ENCODE measurements around the gene PRICKLE4.

The PRICKLE4 gene

GRCh38 chr6:41768545-41769308, 11.9 kb upstream of the PRICKLE4 start:
- peak in 1 of 10 donors; percentile 57 for DNase-seq
- intact Hi-C loops (cut with DNase I): no loop called here

- peak in 1 of 10 donors; percentile 21 for DNase-seq
- intact Hi-C loops (cut with DNase I): no loop called here
Observed at GRCh38 chr6:41769376-41769775, 11.2 kb upstream of the PRICKLE4 start.

DNA sequence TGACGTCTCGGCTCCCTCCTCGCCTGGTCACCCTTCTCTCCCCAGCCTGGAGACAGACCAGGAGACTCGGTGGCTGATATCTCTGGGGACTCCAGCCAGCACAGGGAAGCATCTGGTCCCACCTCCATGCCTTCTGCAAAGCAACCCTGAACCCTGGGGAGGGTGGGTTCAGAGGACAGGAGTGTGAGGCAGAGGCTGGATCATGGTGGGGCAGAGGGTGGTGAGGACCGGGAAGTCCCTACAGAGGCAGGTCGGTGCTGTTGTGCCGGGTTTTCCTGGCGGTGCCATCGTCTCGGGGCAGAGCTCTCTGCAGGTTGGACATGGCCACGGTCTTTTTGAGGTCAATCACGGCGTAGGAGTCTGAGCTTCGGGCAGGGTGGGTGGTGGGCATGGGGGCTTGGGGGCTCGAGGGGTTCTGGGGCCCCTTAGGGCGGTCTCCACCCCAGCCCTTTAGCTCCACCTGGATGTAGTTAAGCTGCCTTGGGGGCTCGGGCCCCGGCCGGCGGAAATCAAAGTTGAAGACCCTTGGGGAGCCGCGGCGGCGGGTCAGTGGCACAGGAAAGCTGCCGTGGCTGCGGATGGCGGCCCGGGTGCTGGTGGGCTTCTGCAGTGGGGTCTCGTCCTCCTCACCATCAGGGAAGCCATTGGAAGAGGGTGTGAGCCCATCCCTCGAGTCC, 10.1 kb upstream of the PRICKLE4 start:
- DNase-seq: no peak
- intact Hi-C loops (cut with DNase I): no loop called here

GRCh38 chr6:41771058-41771983, 9.3 kb upstream of the PRICKLE4 start:
- peak in 1 of 10 donors; percentile 61 for DNase-seq
- intact Hi-C loops (cut with DNase I): no loop called here

DNA sequence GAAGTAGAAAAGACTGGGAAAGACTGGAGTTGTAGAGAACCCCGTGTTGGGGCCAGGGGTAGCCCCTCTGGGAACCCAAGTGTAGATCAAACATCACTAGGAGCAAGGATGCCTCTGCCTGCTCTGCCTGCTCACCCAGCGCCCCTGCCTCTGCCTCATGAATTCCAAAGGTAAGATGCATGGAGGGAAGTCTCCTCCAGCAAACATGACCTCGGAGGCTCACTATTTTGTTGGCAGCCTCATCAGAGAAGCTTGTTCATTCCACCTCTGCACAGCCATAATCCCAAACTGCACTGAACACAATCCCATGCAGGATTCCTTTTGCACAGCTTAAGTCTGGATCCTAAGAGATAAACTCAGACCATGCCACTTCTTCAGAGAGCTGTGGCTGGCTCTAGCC, 5.7 kb upstream of the PRICKLE4 start:
- intact Hi-C loops (cut with DNase I): loop anchor here (5.0 kb wide), 2 partner anchors 38 to 93 kb away; partner anchors contain the start of gene TFEB

DNA sequence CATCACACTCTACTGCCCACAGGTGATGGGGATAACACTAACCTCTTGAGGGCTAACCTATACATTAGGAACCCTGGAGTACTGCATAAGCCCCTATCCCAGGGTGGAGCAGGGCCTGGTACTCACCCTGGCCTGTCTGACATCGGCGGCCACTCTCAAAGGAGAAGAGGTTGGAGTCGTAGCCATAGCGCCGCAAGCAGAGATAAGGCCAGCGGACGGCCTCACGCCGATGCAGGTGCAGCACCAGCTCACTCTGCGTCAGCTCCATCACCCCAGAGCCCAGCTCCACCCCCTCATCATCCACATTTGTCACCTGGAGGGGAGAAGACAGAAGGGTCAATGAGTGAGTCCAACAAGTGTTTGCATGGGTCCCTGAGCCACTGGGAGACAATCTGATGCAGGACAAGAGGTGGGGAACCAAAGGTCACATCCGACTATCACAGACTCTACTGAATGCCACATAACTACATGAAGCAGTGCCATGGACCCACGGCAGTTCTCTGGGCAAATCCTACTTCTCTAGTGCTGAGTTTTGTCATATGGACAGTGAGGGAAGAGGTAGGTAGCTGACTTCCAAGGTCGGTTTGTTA, 5.2 kb upstream of the PRICKLE4 start:
- peak in 2 of 10 donors; percentile 55 to 69 for DNase-seq
- intact Hi-C loops (cut with DNase I): loop anchor here (5.0 kb wide), 2 partner anchors 38 to 93 kb away; partner anchors contain the start of gene TFEB

More for the DNA sequence above, 5.7 kb upstream of the PRICKLE4 start:
- peak in 2 of 10 donors; percentile 47 to 50 for DNase-seq

DNA sequence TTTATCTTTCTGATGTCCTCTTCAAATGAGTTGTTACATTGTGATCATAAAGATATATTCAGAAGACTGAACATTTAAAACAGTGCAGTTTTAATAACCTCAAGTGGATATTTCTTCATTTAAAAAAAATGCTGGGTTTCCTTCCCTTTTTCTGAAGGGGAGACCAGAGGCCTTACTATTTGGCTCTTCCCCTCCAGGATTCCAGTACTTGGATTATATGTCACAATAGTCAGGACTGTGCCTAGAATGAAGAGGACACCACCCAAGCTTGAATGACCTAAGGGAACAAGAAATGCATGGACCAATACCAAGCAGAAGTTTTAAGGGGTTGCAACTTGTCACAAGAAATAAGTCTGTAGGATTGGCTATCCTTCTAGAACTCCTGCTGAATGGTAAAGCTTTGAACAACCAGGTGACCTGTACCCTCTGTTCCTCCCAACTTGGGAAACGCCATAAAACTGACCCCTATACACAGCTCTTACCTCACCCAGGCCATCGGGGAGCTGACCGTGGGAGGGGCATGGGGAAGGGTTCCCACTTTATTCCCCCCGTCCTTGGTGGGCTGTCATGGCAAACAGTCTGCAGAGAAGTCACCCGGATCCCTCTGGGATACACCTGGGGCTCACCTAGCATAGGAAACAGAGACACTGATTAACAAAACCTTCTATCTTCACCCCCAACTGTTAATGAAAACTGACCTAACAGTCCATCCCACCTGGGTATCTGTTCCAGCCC, 2.9 kb upstream of the PRICKLE4 start:
- DNase-seq: peak in 1 of 10 donors; percentile 21
- intact Hi-C loops (cut with DNase I): loop anchor here (2.0 to 5.0 kb wide), 3 partner anchors 40 to 177 kb away; partner anchors contain the start of gene TFEB

- peak in 1 of 10 donors; percentile 49 for DNase-seq
- intact Hi-C loops (cut with DNase I): loop anchor here (5.0 kb wide), 2 partner anchors 42 to 97 kb away; partner anchors contain the start of gene TFEB
Observed at GRCh38 chr6:41778895-41779294, 1.7 kb upstream of the PRICKLE4 start.

DNA sequence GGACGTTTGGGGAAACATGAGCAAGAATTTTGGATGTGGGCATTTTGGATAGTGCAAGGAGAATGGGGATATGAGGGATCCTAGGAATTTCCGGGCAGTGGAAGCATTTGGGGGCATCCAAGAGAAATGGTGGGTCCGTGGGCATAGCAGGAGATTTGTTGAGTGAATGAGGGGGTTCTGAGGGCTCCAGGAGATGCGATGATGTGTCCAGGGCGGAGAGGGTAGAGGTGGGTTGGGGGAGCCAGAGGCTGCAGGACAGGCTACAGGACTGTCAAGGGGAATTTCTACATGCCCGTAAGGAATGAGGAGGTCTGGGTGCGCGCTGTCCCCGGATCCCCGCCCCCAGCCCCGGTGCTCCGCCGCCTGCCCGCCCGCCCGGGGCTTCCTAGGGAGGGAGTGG, 1.2 kb upstream of the PRICKLE4 start:
- intact Hi-C loops (cut with DNase I): loop anchor here (5.0 kb wide), 2 partner anchors 42 to 97 kb away; partner anchors contain the start of gene TFEB
- DNase-seq: peak in 1 of 10 donors; percentile 3

DNA sequence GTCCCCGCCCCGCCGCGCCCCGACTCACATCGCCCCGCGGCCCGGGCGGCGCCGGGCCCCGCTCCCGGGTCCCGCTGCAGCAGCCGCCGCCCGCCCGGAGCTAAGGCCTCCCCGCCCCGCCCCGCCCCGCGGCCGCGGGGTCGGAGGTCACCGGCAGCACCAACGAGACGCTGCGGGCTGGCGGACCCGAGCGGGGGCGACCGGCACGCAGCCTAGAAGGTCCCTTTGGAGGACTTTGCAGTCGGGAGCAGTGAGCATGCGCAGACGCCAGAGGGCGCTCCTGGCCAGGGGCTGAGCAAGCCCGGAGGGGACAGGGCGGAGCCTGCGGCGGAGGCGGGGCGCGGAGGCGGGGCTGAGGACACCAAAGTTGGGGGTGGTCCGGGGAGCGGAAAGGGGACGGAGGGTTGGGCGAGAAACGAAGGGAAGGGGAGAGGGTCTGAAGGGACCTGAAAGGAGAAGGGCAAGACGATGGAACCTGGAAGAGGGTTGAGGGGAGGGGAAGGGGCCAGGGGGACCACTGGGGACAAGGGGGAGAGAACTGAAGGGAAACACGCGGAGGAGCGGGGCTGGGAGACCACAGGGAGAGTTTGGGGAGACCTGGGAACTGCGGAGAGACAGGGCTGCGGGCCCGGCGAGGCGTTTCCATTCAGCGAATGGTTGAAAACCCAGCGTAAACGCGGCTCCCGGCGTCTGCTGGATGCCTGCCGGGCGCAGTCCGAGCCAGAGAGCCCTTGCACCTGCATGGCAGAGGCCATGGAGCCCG, 613 bp upstream of the PRICKLE4 start, which contains the start of gene FRS3:
FRS3 (minus strand) TSS at position 113 of the 763 bp plus-strand sequence. CDS start 2,913 bp downstream, outside the sequence.
- peak; percentile 99 to 100 (median 100) for DNase-seq
- intact Hi-C loops (cut with DNase I): loop anchor here (1.0 to 10.0 kb wide), 6 partner anchors 43 to 435 kb away; partner anchors contain the start of genes MRPS10, TFEB and USP49

- DNase-seq: peak in 1 of 10 donors; percentile 64
- intact Hi-C loops (cut with DNase I): loop anchor here (2.0 to 10.0 kb wide), 3 partner anchors 113 to 433 kb away; partner anchors contain the start of genes MRPS10 and USP49
Observed at GRCh38 chr6:41781366-41781730, 766 bp downstream of the PRICKLE4 start.

DNA sequence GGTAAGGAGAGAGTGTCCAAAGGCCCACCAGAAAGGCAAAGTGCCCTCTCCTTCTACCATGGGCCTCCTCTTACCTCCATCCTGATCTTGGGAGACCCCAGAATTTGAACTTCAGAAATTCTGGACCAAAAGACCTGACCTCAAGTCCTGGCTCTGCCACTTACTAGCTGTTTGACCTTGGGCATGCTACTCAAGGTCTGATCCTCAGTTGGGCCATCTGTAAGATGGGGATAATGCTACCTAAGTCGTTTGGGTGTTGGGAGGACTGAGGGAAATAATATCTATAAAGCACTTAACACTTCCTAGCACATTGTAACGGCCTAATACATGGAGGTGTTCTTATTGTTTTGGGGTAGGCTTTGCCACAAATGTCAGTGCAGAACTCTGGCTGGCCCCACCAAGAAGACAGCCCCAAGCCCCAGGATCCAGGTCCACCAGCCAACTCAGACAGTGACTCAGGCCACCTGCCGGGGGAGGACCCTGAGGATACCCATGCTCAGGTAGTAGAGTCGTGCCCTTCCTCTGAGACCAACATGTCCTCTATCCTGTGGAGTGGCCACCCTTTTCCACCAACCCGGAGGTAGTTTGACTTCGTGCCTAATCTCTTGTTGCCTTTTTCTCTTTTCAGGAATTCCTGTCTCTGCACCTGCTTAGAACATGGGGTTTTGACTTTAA, 2.7 kb downstream of the PRICKLE4 start:
- intact Hi-C loops (cut with DNase I): loop anchor here (10.0 kb wide), 2 partner anchors 112 to 432 kb away; partner anchors contain the start of genes MRPS10 and USP49
- DNase-seq: no peak

DNA sequence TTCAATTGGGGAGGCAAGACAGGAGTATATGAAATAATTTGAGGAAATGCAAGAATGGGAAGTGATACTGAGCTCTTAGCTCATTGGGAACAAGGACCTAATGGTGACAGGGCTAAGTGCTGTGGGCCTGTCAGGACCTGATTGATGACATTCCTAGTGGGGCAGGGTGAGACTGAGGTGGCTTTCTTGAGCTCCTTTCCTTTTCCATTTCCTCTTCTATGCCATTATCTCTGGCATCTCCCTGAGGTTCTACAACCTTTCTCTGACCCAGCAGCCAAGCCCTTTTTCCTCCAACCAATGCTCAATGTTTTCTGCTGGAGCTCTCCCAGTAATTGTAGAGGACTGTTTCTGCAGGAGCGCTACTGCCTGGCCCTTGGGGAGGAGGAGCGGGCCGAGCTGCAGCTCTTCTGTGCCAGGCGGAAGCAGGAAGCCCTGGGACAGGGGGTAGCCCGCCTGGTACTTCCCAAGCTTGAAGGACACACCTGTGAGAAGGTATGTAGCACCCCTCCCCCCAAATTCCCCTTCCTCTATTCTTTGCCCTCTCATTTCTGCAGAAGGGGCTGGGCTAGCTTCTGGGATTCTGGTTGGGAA, 4.1 kb downstream of the PRICKLE4 start:
- no peak for DNase-seq
- intact Hi-C loops (cut with DNase I): loop anchor here (10.0 kb wide), 2 partner anchors 110 to 430 kb away; partner anchors contain the start of genes MRPS10 and USP49

GRCh38 chr6:41785254-41785653, 4.7 kb downstream of the PRICKLE4 start:
- intact Hi-C loops (cut with DNase I): loop anchor here (10.0 kb wide), 2 partner anchors 110 to 430 kb away; partner anchors contain the start of genes MRPS10 and USP49
- no peak for DNase-seq

DNA sequence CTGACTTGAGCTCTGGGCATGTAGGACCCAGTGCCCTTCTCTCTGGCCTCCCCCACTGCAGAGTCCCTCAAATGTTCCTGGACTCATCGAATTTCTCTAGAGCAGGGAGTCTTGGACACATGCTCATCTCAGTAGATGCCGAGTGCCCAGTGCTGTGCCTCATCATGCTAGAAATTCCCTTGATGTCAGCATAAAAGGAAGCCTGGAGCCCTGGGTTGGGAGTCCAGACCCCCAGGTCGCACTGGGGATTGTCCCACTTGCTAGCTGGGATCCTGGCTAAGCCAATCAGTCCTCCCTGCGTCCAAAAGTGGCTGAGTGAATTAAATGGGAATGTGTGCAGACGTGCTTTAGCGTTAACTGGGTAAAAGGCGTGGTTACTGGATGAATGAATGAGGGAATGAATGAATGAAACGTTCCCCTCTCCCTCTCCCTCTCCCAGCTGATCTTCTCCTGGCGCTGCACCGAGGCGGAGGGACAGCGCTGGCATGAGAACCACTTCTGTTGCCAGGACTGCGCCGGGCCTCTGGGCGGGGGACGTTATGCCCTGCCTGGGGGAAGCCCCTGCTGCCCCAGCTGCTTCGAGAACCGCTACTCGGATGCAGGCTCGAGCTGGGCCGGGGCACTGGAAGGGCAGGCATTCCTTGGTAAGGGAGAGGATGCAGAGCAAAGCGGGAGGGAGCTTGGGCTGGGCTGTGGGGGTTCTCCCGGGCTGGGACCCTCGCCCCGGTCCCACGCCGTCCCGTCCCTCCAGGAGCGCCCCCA, 5.3 kb downstream of the PRICKLE4 start:
- DNase-seq: peak in 9 of 10 donors; percentile 23 to 92 (median 47)
- intact Hi-C loops (cut with DNase I): loop anchor here (10.0 kb wide), 2 partner anchors 109 to 429 kb away; partner anchors contain the start of genes MRPS10 and USP49

All from posterior cingulate gyrus (tissue), 11 donors.